Keratinocyte (primary cell): ENCODE measurements around the gene ARL3.

Source experiments
- EZH2 ChIP-seq: IDR thresholded peaks from one replicate; pipeline ENCODE4 v1.6.1; 2012; ENCODE audit warnings: inconsistent platforms, mild to moderate bottlenecking, low read length, moderate library complexity
- TF ChIP-seq, protein P1 (sequence below), 3 experiments: IDR thresholded peaks in 1 of 3; conservative IDR thresholded peaks in 1 of 3; optimal IDR thresholded peaks in 1 of 3; 2 replicates in 2 of 3; 3 replicates in 1 of 3; pipeline versions ENCODE3 to v1.5.1; 2011; ENCODE audit warnings: low read length in 3 of 3, mild to moderate bottlenecking in 3 of 3, moderate library complexity in 2 of 3, control low read depth in 1 of 3, inconsistent platforms in 1 of 3; ENCODE audit not compliant: insufficient read depth in 2 of 3; ENCODE audit errors: extremely low read depth in 1 of 3

DNA sequence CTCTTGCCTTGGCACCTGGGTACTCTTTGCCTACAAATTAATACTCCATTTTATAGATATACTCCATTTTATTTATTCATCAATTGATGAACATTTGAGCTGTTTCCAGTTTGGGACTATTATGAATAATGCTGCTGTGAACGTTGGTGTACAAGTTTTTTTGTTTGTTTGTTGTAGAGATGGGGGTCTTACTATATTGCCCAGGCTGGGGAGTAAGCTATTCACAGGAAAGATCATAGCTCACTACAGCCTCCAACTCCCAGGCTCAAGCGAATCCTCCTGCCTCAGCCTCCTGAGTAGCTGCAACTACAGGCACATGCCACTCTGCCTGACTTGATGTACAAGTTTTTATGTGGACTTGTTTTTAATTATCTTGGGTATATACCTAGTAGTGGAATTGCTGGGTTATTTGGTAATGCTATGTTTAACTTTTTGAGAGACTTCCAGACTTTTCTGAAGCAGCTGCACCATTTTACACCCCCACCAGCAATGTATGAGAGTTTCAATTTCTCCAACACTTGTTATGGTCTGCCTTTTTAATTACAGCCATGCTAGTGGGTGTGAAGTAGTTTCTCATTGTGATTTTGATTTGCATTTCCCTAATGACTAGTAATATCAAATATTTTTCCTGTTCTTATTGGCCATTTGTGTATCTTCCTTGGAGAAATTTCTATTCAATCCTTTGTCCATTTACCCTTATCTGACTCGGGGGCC lies 45.5 kb upstream of the ARL3 start:
- TF ChIP-seq, protein P1, sequence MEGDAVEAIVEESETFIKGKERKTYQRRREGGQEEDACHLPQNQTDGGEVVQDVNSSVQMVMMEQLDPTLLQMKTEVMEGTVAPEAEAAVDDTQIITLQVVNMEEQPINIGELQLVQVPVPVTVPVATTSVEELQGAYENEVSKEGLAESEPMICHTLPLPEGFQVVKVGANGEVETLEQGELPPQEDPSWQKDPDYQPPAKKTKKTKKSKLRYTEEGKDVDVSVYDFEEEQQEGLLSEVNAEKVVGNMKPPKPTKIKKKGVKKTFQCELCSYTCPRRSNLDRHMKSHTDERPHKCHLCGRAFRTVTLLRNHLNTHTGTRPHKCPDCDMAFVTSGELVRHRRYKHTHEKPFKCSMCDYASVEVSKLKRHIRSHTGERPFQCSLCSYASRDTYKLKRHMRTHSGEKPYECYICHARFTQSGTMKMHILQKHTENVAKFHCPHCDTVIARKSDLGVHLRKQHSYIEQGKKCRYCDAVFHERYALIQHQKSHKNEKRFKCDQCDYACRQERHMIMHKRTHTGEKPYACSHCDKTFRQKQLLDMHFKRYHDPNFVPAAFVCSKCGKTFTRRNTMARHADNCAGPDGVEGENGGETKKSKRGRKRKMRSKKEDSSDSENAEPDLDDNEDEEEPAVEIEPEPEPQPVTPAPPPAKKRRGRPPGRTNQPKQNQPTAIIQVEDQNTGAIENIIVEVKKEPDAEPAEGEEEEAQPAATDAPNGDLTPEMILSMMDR (optimal IDR thresholded peaks at IDR 0.05 in 1 of 3, IDR thresholded peaks at IDR 0.05 in 1 of 3, conservative IDR thresholded peaks at IDR 0.05 in 1 of 3; ENCODE audit: extremely low read depth in 1 of 3, insufficient read depth in 2 of 3, low read length in 3 of 3) = no peak
- no peak for TF ChIP-seq EZH2
